GM18867 (cell line): ENCODE results near the gene C6orf118.

ENCODE experiments used
- ATAC-seq: cut with Tn5 transposase; IDR thresholded peaks from one replicate; pipeline ENCODE4 v1.9.1; 2021; ENCODE audit warnings: mild to moderate bottlenecking, moderate library complexity; ENCODE audit not compliant: unreplicated experiment

The C6orf118 gene

DNA sequence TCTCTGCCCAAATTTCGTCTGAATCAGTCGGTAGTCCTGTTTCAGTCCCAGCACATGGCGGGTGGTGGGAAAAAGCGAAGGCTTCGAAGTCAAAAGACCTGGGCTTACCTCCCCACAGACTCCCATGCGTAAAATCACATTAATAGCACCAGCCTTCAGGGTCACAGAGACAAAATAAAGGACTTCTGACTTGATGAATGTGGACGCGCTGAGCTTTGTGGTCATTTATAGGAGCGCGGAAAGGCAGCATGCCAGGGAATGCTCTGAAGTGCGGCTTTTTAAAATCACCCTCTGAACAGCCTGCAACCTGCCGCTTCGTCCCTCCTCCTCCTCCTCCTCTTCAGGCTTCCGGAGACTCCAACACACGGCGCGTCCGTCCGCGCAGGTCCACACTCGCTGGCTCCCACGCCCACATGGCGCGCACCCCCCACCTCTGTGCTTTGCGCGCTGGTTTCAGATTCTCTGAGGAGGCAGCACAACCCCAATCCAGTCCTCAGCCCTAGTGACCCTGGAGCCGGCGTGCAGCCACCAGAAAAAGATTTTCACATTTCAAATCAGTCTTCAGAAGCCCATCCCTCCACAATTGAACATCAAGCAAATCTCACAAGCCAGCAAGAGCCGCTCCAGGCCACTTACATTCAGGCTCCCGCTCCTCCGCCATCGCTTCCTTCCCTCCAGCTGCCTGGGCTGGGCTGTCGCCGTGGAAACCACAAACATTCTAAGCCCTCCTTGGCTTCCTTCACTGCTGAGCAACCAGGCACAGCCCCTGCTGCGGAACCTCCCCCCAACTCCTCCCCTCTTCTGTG, at the start of gene C6orf118:
C6orf118 (minus strand) TSS at position 680 of the 806 bp plus-strand sequence; CDS start at position 661, 19 bp downstream.
- ATAC-seq, result no peak

DNA sequence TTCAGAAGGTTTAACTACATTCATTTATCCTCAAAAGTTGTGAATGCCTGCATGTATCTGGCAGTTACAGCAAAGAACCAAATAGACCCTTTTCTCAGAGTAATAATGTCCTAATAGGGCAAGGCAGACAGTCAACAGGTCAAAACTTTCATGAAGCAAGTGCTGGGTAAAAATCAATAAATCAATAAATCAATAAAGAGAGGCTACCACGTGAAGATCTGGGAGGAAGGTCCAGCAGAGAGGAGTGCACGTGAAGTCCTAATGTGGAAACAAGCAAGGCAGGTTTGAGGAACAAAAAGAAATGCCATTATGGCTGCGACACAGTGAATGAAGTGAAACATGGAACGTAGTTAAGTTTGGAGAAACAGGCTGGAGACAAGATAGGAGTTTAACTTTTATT, 36.3 kb upstream of the C6orf118 start:
- no peak for ATAC-seq

DNA sequence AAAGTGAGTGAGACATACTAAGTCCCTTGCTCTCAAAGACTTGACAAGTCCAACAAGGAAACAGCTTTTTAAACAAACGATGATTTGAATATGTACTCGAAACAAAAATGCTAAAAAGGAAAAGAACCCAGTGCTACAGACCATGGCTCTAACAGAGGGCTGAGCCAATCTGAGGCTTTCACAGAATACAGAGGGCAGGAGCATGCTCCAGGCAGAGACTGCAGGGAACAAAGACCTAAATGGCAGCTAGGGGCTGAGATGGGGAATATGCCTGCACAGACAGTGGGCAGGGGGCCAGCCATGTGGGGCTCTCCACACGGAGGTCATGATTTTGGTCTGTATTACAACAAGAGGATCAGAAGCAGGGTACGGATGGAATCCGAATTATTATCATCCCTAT, 31.1 kb upstream of the C6orf118 start:
- no peak for ATAC-seq

DNA sequence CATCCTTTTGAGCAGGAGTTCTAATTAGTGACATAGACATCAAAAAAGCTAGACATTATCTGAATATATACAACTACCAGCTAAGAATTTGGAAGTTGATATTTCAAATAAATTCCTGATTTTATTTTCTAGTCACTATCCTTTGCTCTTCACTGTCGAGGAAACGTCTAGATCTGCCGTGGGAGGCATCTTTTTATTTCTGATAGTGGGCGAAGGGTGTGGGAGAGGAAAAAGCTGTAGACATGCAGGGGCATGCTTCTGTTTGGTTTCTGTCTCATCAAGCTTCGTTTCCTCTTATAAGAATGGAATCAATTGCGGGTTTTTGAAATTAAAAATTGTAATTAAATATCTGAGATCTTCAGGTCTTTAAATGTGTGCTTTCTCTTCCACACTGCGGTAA, 16.2 kb upstream of the C6orf118 start:
- ATAC-seq, result no peak

DNA sequence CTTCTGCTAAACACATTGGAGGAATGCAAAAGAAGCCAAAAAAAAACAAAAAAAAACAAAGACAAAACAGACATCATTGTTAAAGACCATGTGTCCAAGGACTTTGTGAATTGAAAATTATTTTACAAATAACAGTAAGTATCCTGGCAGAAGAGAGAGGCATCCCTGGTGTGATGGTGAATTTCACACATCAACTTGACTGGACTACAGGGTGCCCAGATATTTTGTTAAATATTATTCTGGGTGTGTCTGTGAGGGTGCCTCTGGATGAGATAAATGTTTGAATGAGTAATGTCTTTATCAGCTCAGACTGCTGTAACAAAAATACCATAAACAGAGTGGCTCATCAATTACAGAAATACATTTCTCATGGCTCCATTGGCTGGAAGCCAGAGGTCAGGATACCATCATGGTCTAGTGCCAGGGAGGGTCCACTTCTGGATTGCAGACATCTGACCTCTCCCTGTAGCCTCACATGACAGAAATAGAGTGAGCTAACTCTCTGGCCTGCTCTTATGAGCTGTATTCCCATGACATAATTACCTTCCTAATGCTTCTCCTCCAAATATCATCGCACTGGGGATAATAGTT, 12.2 kb upstream of the C6orf118 start:
- no peak for ATAC-seq

DNA sequence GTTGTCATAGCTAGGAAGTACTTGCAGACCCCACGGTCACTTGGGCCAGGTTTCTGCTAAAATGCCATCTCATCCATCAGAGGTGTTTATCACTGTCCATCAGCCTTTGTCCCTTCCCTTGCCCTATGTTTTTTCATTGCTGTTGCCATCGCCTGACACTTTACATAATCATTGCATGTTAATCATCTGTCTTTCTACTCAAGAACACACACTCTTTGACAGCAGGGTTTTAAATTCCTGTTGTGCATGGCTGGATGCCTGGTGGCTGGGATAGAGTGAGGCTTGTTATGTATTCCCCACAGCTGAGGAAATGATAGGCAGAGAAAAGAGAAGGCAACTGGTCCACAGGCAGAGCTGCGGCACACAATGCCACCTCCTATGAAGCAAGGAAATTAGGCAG, 11.7 kb upstream of the C6orf118 start:
- ATAC-seq, result no peak

DNA sequence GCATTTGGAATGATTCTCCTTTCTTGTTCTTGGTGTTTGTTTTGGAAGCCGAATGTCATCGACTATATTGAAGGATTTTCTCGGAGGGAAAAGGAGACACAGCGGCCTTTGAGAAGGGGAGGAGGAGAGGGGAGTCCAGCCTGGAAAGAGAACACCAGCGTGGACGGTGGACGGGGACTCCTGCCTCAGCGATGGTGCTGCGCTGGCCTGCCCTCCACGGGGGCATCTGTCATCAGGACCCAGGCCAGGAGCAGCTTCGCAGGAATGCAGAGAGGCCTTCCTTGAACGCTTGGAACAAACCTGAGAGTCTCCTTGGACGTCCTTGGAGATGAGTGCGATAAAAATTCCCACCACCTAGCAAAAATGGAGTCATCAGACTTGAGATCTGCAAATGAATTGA, 8.3 kb upstream of the C6orf118 start:
- no peak for ATAC-seq

DNA sequence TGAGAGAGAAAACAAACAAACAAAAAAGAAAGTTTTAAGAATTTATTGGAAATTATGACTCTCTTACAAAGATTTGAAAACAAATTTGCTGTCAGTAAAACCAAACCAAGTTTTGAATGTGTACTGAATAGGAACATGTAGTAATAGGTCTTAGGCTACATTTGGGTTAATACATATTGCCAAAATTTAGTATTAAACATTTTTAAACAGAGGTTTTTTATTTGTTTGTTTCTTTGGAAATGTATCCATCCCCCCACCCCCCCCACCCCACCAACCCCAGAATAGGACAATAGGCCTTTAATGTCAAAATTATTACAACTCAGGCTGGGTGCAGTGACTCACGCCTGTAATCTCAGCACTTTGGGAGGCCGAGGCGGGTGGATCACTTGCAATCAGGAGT, 2.5 kb downstream of the C6orf118 start:
- no peak for ATAC-seq

DNA sequence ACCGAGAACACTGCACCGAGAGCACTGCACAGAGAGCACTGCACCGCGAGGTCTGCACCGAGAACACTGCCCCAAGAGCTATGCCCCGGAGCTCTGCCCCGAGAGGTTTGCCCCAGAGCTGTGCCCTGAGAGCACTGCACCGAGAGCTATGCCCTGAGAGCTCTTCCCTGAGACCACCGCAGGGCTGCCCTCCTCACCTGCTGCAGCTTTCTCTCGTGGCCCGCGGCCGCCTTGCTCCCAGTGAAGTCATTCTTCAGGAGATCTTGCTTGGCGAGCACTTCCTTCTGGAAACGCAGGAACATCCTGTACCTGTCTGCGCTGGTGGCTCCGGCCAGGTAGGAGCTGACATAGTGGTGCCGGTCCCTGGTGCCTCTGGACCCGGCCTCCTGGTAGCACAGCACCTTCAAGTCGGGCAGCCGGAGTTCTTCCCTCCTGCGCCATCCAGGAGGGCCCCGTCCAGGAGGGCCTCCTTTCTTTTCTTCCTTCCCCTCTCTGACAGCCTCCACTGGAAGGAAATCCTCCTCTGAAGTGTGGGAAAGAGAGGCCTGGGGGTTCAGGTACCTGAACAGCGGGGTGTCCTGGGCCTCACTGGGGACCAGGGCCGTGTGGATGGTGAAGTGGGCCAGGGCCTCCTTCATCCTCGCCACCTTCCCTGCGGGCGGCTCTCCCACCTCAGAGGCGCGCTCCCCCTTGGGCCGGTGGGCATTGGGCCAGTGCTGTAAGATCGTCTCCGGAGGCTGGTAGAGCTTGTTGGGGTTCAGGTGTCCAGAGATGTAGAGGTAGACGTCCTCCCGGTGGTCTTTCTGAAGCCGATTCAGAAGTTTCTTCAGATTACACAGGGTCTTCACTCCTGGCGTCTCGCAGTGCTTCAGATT, 7.8 kb downstream of the C6orf118 start:
- no peak for ATAC-seq

DNA sequence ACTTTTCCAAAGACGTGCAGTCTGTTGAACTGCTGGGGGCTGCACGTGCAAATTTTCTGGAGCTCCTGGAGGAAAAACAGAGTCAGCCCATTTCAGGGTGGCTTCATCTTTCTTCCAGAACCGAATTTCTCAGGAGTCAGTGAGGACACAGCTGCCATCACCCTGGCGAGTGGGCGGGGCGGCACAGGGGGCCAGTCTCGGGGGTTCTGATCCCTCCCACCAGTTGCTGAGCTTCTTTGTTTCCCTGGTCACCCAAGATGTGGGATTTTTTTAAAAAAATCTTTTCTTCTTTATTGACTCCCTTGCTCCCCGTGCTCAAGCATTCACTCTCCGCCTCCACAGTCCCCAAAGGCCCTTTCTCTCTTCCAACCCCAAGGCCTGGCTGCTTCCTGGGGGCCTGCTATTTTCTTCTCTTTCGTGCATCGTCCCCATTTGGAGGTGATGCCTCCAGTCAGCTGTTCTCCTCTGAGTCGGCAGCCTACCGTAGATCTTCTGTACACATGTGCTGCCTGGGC, 8.9 kb downstream of the C6orf118 start:
- ATAC-seq, result no peak

DNA sequence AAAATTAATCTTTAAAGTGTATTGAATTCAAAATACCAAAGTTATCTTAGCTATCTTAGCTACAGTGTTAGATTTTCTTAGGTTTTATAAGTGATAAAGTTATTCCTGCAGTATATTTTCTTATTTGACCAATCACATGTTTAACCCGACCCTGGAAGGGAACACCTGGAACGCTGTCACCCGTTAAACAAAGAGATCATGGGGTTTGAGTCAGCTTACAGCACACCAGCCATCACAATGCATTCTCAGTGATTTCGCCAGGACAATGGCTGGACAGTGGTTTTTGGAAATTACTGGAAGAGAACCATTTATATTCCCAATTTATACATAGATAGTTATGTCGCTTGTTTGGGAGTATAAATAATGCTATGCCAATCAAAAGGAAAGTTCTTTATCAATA, 10.5 kb downstream of the C6orf118 start:
- no peak for ATAC-seq

DNA sequence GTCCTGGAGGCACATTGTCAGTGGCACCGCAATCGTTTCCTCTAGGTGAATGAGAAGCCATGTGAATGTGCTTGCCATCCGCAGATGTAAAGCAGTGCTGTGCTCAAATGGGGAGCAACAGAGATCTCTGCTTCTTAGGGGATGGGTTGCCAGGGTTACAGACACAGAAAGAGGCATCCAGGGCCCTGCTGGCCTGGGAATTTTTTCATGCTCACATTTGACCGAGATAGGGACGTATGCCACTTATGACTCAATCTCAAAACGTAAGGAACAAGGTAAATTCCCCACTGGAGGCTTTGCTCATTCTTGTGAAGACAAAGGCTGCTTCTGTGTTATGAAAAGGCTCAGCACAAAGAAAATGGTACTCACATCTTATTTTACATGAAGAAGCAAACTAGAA, 11.0 kb downstream of the C6orf118 start:
- ATAC-seq, result no peak

DNA sequence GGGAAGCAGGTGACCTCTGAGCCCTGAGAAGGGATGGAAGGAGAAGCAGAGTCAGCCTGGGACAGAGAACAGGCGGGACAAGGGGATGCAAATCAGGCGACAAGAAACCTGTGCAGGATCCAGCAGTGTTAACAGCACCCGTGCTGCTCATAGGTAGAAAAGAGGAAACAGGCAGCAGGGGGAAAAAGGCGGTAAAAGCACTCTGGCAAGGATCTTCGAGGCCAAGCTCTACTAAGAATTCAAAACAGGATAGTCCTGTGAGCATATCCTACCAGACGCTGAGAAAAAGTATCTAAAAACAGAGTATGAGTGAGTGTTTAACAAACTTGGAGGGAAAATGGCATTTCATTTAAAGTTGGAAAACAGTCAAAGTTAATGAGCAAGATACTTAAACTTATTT, 16.7 kb downstream of the C6orf118 start:
- no peak for ATAC-seq

DNA sequence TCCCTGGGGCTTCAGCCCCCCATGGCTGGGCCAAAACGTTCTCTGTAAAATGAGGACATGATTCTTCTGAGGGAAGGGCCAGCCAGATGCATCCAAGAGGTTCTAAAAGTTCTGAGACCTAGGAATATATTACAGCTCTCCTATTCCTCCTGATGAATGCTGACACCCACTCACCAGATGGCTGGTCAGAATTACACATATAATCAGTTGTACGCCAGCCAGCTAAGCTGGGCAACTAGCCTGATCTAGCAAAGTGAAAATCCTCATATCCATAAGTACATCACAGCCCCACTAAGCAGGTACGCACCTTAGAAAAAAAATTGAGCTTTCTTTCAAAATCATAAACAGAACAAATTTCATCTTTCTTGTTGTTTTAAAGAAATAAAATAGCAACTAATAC, 34.8 kb downstream of the C6orf118 start:
- no peak for ATAC-seq

DNA sequence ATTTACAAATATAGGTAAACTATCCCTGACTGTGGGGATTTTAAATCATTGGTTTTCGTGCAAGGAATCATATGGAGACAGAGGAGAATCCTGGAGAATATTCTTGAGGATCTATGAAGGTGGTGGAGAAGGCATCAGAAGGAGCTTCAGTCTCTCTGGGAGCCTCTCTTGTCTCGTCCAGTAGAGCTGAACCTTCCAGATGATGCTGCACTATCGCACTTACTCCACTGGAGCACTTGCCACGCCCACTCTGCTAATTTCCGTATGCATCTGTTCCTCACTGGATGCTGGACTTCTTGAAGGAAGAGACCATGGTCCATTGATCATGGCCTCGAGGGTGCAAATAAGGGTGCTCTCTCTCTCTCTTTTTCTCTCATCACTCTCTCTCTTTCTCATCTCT, 36.8 kb downstream of the C6orf118 start:
- no peak for ATAC-seq

DNA sequence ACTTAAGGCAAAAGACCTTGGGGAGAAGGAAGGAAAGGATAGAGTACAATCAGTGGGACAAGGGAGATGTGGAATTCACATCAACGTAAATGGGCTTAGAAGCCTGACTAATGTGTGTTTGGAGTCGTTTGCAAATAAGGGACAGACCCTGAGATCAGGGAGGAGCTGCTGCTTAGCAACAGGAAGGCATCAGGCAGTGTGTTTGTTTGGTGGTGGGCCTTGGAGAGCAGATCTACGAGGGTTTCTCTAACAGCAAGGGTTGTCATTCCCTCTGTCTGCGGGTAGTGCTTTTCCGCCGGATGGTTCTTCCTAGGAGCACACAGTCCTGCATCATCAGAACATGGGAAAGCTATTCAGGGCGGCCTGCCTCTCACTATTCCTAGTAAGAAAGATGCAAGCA, 40.4 kb downstream of the C6orf118 start:
- ATAC-seq, result no peak

DNA sequence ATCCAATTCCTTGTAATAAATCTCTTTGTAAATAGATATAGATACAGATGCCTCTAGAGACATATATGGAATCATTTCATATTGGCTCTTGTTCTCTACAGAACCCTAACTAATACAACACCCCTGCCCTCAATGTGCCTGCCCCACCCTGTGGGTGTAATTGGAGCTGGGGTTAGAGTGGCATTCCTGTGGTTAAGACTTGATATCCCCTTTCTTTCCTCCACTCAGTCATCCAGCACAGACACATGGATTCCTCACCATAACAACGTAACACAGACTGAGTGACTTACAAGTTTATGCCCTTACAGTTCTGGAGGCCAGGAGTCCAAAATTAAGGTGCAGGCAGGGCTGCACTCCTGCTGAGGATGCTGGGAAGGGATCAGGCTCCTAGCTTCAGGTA, 42.8 kb downstream of the C6orf118 start:
- no peak for ATAC-seq

DNA sequence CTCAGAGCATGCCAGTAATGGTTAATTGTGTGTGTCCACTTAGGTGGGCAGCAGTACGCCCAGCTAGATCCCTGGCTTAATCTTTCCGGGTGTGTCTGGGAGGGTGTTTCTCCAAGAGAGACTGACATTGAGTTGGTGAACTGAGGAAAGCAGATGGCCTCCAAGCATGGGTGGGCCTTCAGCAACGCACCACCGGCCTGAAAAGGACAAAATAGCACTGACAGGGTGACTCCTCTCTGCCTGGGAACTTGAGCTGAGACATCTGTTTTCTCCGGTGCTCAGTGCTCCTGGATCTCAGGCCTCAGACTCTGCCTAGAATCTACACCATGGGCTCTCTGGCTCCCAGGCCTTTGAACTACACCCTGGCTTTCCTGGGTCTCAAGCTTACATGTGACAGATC, 43.2 kb downstream of the C6orf118 start:
- ATAC-seq, result no peak

DNA sequence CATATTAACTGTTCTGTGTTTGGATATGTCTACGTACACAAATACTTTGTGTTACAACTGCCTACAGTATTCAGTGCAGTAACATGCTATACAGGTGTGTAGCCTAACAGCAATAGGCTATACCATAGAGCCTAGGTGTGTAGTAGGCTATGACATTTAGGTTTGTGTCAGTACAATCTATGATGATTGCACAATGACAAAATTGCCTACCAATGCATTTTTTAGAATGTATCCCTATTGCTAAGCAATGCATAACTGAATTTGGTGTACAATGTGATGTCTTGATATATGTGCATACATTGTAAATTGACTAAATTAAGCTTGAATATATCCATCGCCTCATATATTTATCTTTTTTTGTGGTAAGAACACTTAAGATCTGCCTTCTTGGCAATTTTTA, 48.9 kb downstream of the C6orf118 start:
- no peak for ATAC-seq

DNA sequence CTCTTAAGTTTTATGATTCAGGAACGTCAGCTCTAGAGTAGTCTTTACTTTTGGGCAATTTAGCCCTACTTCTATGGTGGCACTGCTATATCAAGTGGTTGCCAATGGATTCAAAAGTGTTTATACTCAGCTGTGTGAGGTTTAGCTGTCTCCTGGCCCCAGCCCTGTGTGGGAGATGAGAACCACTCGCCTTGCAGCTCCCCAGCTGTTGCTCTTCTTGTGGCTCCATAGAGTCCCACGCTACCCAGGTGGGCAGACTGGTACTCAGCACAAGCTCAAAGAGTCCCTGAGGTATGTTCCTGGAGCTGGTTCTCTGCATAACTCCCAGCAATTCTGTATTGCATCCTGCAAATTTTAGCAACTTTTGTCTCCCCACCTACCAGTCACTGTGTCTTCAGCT, 59.6 kb downstream of the C6orf118 start:
- no peak for ATAC-seq

DNA sequence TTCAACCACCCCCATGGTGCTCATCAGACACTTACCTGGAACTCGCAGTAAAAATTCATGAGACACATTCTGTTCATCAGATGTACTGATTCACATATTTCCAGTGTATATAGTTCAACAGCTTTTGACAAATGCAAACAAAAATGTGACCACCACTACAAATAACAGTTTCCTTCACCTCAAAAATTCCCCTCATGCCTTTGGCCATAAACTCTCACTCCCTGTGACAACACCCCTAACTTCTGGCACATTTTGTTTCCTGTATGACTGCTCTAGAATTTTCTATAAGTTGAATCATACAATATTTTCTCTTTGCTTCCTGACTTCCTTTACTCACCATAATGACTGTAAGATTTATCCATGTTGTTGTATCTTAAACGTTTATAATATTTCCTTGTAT, 63.7 kb downstream of the C6orf118 start:
- ATAC-seq, result no peak

DNA sequence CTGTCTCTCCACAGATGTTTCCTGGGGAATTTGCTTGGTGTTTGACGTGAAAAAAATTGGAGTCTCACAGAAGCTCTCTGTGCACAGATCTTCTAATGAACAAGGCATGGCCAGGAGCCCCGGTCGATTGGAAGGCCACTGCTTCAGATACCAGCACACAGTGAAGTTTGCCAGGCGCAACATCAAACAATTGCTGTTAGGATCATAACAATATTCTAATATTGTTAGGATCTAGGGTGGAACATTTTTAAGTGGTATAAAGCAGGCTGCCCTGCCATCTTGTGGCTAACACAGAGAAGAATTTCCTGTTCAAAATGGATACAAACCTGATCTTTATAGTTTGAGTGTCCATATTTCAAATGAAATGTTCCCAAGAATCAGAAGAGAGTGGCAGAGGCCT, 64.1 kb downstream of the C6orf118 start:
- ATAC-seq, result no peak
